K562 (cell line): ENCODE data around the gene UBE2I. TPM values are rescaled to one million over a fixed set of nuclear protein-coding genes. Genes with fewer than 3 reads are reported as not detected.

Experiments used
- ATAC-seq: fragments of 200-7000 bp; cut with Tn5 transposase; 3 replicates; pipeline ENCODE4 v1.9.1; 2020; ENCODE audit warnings: moderate library complexity
- BruUV-seq: library from RNA; stranded (reverse); fragments of 400-500 nt; replicated peaks from 2 replicates; lab custom pipeline; 2021; lab: Mats Ljungman, UMichigan
- CTCF ChIA-PET: fragments of 300-600 bp; formaldehyde crosslinking; extraction: SDS; loops from one replicate; lab custom pipeline; 2021; ENCODE audit warnings: low intra/inter-chr PET ratio; lab: Yijun Ruan, JAX
- POLR2A ChIA-PET: fragments of 300-600, 350-650 bp; sonication (Branson Sonifier 250); formaldehyde crosslinking; extraction: SDS; loops from one replicate; lab custom pipeline; 2021; ENCODE audit warnings: antibody characterized with exemption, inconsistent platforms; lab: Yijun Ruan, JAX
- DNase-seq, 4 experiments: peaks; one replicate each; pipeline versions ENCODE4 v3.0.0 to v3.0.0-alpha.2; 2011 to 2018; ENCODE audit warnings: low spot score in 3 of 4, mixed read lengths in 3 of 4; ENCODE audit errors: extremely low read depth in 1 of 4
- FAIRE-seq: peaks from 2 replicates; lab custom pipeline; 2011; peaks lifted over from hg19 to GRCh38; lab: Jason Lieb, UNC
- H2AFZ ChIP-seq: 2 replicates; pipeline ENCODE4 v1.6.0; 2011; ENCODE audit warnings: low read depth, low read length, control low read depth, inconsistent platforms
- H3K27ac ChIP-seq: fragments of 200-600 bp; 3 replicates; pipeline ENCODE4 v1.8.0; 2011; ENCODE audit warnings: low read depth, mild to moderate bottlenecking, control low read depth, inconsistent platforms, low read length, moderate library complexity, mixed read lengths; ENCODE audit errors: extremely low read depth
- H3K27me3 ChIP-seq, 2 experiments: fragments of 300-600 bp in 1 of 2; 2 replicates in 1 of 2; 3 replicates in 1 of 2; pipeline versions ENCODE4 v1.6.0 to v1.8.0; 2011; ENCODE audit warnings: inconsistent platforms in 2 of 2, low read length in 2 of 2, mild to moderate bottlenecking in 1 of 2, mixed read lengths in 1 of 2, moderate library complexity in 1 of 2; ENCODE audit not compliant: control insufficient read depth in 2 of 2, insufficient read depth in 2 of 2
- H3K36me3 ChIP-seq: fragments of 300-600 bp; 3 replicates; pipeline ENCODE4 v1.8.0; 2011; ENCODE audit warnings: mild to moderate bottlenecking, low read length, inconsistent platforms; ENCODE audit not compliant: control insufficient read depth, insufficient read depth
- H3K4me1 ChIP-seq, 2 experiments: fragments of 200-600 bp in 1 of 2; replicated peaks in 1 of 2; 2 replicates in 1 of 2; 3 replicates in 1 of 2; pipeline versions ENCODE4 v1.5.1 to v1.8.0; 2011; ENCODE audit warnings: inconsistent platforms in 2 of 2, low read length in 2 of 2, mild to moderate bottlenecking in 1 of 2, mixed read lengths in 1 of 2, moderate library complexity in 1 of 2; ENCODE audit not compliant: control insufficient read depth in 2 of 2, insufficient read depth in 2 of 2
- H3K4me2 ChIP-seq: 2 replicates; pipeline ENCODE4 v1.6.1; 2011; ENCODE audit warnings: low read length, control low read depth, inconsistent platforms, mixed read lengths; ENCODE audit not compliant: insufficient read depth
- H3K4me3 ChIP-seq: fragments of 200-600 bp; sonication (generic), shearing (Covaris generic); 2 replicates; pipeline ENCODE4 v1.5.1; 2016; ENCODE audit warnings: control low read depth, inconsistent platforms
- H3K79me2 ChIP-seq: fragments of 200-600 bp; 3 replicates; pipeline ENCODE4 v1.8.0; 2011; ENCODE audit warnings: low read length, inconsistent platforms; ENCODE audit not compliant: control insufficient read depth, insufficient read depth
- H3K9ac ChIP-seq, 2 experiments: 2 replicates each; pipeline versions ENCODE4 v1.6.0 to v1.6.1; 2011; ENCODE audit warnings: low read depth in 2 of 2, low read length in 2 of 2, control low read depth in 1 of 2, inconsistent platforms in 1 of 2, mild to moderate bottlenecking in 1 of 2, mixed read lengths in 1 of 2; ENCODE audit not compliant: insufficient read depth in 1 of 2
- H3K9me1 ChIP-seq: one replicate; pipeline ENCODE4 v1.6.0; 2011; ENCODE audit warnings: inconsistent platforms, mild to moderate bottlenecking, low read length, moderate library complexity; ENCODE audit not compliant: control insufficient read depth, insufficient read depth
- H3K9me3 ChIP-seq: replicated peaks from 2 replicates; pipeline ENCODE4 v1.5.1; 2011; ENCODE audit warnings: low read depth, low read length, inconsistent platforms; ENCODE audit not compliant: control insufficient read depth, insufficient read depth
- H4K20me1 ChIP-seq: replicated peaks from 2 replicates; pipeline ENCODE4 v1.6.1; 2011; ENCODE audit warnings: low read length, inconsistent platforms, mixed read lengths; ENCODE audit not compliant: control insufficient read depth, insufficient read depth
- GABPB2 ChIP-seq: fragments of 250-450 bp; sonication (Bioruptor Pico); conservative IDR thresholded peaks from 2 replicates; pipeline ENCODE4 v1.5.1; 2021; ENCODE audit warnings: mild to moderate bottlenecking
- PCBP1 ChIP-seq: fragments of 200-400 bp; formaldehyde crosslinking; IDR thresholded peaks from 2 replicates; pipeline ENCODE4 v1.6.1; 2018; ENCODE audit warnings: mild to moderate bottlenecking, low read depth, low read length; ENCODE audit not compliant: poor library complexity, severe bottlenecking
- RAD21 ChIP-seq, 2 experiments: fragments of 250-450 bp in 1 of 2; fragments of 450-650 bp in 1 of 2; sonication (Bioruptor Pico) in 1 of 2; formaldehyde crosslinking in 1 of 2; IDR thresholded peaks in 1 of 2; conservative IDR thresholded peaks in 1 of 2; 2 replicates each; pipeline versions ENCODE4 v1.4.0 to v1.8.0; 2020 to 2022; ENCODE audit warnings: mild to moderate bottlenecking in 2 of 2, moderate library complexity in 1 of 2
- SMAD4 ChIP-seq: fragments of 250-450 bp; sonication (Bioruptor Pico); conservative IDR thresholded peaks from 2 replicates; pipeline ENCODE4 v1.8.0; 2021; ENCODE audit warnings: inconsistent platforms, mild to moderate bottlenecking, moderate library complexity
- SRSF1 ChIP-seq: fragments of 200-400 bp; formaldehyde crosslinking; IDR thresholded peaks from 2 replicates; pipeline ENCODE4 v1.6.1; 2017; ENCODE audit warnings: mild to moderate bottlenecking, low read depth, low read length, moderate library complexity
- TEAD1 ChIP-seq, 2 experiments: fragments of 450-650 bp in 1 of 2; sonication (generic) in 1 of 2; formaldehyde crosslinking; IDR thresholded peaks; 2 replicates each; pipeline versions ENCODE4 v1.4.0 to v1.8.0; 2020 to 2022; ENCODE audit warnings: mild to moderate bottlenecking in 2 of 2, missing genetic modification reagents in 1 of 2
- ZBTB7A ChIP-seq: IDR thresholded peaks from 2 replicates; pipeline ENCODE4 v1.6.1; 2011; ENCODE audit warnings: low read depth, mild to moderate bottlenecking, low read length, moderate library complexity, borderline replicate concordance; ENCODE audit not compliant: control insufficient read depth
- ZNF124 ChIP-seq: sonication (generic); formaldehyde crosslinking; IDR thresholded peaks from 2 replicates; pipeline ENCODE4 v1.8.1; 2022; ENCODE audit warnings: missing genetic modification reagents
- ZNF830 ChIP-seq: fragments of 250-450 bp; sonication (Bioruptor Pico); IDR thresholded peaks from 2 replicates; pipeline ENCODE4 v1.5.0; 2021; ENCODE audit warnings: mild to moderate bottlenecking
- WGBS: fragments of 100-300 bp; shearing (Covaris generic); methylation state at CpG from one replicate; pipeline ENCODE4 v1.1.6; 2016; ENCODE audit warnings: low coverage, mixed read lengths; ENCODE audit not compliant: insufficient coverage; ENCODE audit errors: missing lambda C conversion rate; 5-methylcytosine and 5-hydroxymethylcytosine counted together
- in situ Hi-C: fragments of 300-500 bp; cut with MboI; formaldehyde crosslinking; loops from 4 replicates; pipeline ENCODE4 v1.15.0; 2018; ENCODE audit warnings: inconsistent platforms, mixed read lengths
- intact Hi-C: fragments of 100-400 bp; cut with micrococcal nuclease; formaldehyde crosslinking; loops from 2 replicates; pipeline ENCODE4 v1.14.2; 2022
- polyA plus RNA-seq, 8 experiments: library from polyadenylated mRNA; depleted of rRNA in 4 of 8; stranded (reverse) in 5 of 8; unstranded in 3 of 8; fragments of >200 nt; fragmentation: Nextera tagmentation in 2 of 8; fragmentation: Illumina TruSeq in 1 of 8; extraction: Ambion mirVana in 2 of 8; extraction: Trizol in 1 of 8; gene quantifications; 2 replicates each; pipeline versions ENCODE4 v1.2.1 to v1.2.3, GENCODE V29; 2011 to 2014; ENCODE audit warnings: inconsistent platforms in 1 of 8, missing spikeins in 1 of 8
- total RNA-seq, 7 experiments: library from RNA; depleted of rRNA in 6 of 7; stranded (reverse); fragments of >200 nt in 6 of 7; fragmentation: Illumina TruSeq in 2 of 7; extraction: Trizol in 2 of 7; gene quantifications; 2 replicates each; pipeline versions ENCODE4 v1.2.1 to v1.2.3, GENCODE V29; 2011 to 2021; ENCODE audit warnings: low replicate concordance in 1 of 7
- TF ChIP-seq, protein P1 (sequence below), 3 experiments: IDR thresholded peaks in 2 of 3; conservative IDR thresholded peaks in 1 of 3; 2 replicates each; pipeline ENCODE4 v1.5.1; 2011 to 2012; ENCODE audit warnings: low read length in 3 of 3, mild to moderate bottlenecking in 3 of 3, control low read depth in 2 of 3, improper control_type of control experiment in 1 of 3, inconsistent platforms in 1 of 3, low read depth in 1 of 3, mixed read lengths in 1 of 3, moderate library complexity in 1 of 3; ENCODE audit not compliant: insufficient read depth in 2 of 3
- TF ChIP-seq, protein P2 (sequence below): fragments of 250-450 bp; sonication (Bioruptor Pico); IDR thresholded peaks from 2 replicates; pipeline ENCODE4 v1.8.0; 2021; ENCODE audit warnings: mild to moderate bottlenecking, moderate library complexity
- TF ChIP-seq, protein P3 (sequence below): IDR thresholded peaks from 2 replicates; pipeline ENCODE4 v1.6.1; 2011; ENCODE audit warnings: borderline replicate concordance, low read depth, mild to moderate bottlenecking, moderate library complexity, low read length; ENCODE audit not compliant: insufficient read depth, poor library complexity, severe bottlenecking
- TF ChIP-seq, protein P4 (sequence below): fragments of 200-800 bp; sonication (Bioruptor generic); IDR thresholded peaks from 2 replicates; pipeline ENCODE4 v1.6.1; 2017; ENCODE audit warnings: missing genetic modification characterization, missing compliant biosample characterization

Gene UBE2I
- total and polyA plus RNA-seq, 9 of the 15 experiments (the other 6 are each of a cell fraction or from before 2014, with no cell fraction given): 36.6 to 254 (median 104) TPM

DNA sequence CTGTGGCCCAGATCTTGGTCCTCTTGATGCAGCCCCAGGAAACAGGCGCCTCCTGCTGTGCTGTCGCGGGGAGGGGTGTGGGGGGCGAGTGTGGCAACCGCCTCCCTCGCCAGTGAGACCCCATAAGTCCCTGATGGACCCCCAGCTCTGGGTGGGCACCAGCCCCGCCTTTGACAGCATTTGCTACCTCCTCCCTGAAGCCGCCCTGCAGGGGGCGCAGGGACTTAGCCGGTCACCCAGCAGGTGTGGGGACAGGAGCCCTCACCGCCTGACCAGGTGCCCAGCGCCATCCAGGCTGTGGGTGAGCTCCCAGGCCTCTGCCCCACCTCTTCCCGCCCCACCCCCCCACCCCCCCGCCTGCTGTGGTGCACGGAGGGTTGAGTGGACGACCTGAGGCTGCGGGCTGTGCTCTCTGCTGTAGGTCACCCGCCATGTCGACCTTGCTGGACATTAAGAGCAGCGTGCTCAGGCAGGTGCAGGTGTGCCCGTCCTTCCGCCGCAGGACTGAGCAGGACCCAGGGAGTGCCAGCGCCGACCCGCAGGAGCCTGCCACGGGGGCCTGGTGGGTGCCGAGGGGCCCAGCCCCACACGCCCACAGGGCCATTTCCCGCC lies 28.8 kb downstream of the UBE2I start:
- Histone ChIP-seq H3K9me1 (no peaks in the 10 kb centered on the region), H3K4me2 (no peak overlapping the region), H4K20me1 (0 out of 2 replicates have a peak, but pooled peaks cover 14% of the 10 kb centered on the region), H3K36me3 (no peaks in the 10 kb centered on the region), H3K4me3 (no peak overlapping the region), H3K9me3 (no peaks in the 10 kb centered on the region), H3K4me1 (peaks cover under 1 to 90% of the 10 kb centered on the region in 2 experiments), H3K27ac (no peak overlapping the region), H3K27me3 (peaks cover 6 to 19% of the 10 kb centered on the region in 2 experiments; a peak in 3 of 5 replicates), H3K9ac (no peak overlapping the region), H3K79me2 (no peaks in the 10 kb centered on the region), H2AFZ (no peak overlapping the region)
- no peak for FAIRE-seq
- in situ Hi-C loops: no loop called here
- ChIA-PET POLR2A (interaction anchor here (0.6 to 1.2 kb wide), 2 partner anchors 15 to 657 kb away, joined by 4 read pairs; no protein-coding TSS in a partner anchor), CTCF (no interaction called here)
- no TSS peak for BruUV-seq
- 9% methylated on average over 26 of the region's 30 CpGs for WGBS
- intact Hi-C loops: no loop called here
- peak in 3 of 4 experiments; percentile 50 to 67 (median 50) for DNase-seq
- no peak for ATAC-seq
- TF ChIP-seq, protein P1, sequence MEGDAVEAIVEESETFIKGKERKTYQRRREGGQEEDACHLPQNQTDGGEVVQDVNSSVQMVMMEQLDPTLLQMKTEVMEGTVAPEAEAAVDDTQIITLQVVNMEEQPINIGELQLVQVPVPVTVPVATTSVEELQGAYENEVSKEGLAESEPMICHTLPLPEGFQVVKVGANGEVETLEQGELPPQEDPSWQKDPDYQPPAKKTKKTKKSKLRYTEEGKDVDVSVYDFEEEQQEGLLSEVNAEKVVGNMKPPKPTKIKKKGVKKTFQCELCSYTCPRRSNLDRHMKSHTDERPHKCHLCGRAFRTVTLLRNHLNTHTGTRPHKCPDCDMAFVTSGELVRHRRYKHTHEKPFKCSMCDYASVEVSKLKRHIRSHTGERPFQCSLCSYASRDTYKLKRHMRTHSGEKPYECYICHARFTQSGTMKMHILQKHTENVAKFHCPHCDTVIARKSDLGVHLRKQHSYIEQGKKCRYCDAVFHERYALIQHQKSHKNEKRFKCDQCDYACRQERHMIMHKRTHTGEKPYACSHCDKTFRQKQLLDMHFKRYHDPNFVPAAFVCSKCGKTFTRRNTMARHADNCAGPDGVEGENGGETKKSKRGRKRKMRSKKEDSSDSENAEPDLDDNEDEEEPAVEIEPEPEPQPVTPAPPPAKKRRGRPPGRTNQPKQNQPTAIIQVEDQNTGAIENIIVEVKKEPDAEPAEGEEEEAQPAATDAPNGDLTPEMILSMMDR (IDR thresholded peaks at IDR 0.05 in 2 of 3, conservative IDR thresholded peaks at IDR 0.05 in 1 of 3; ENCODE audit: insufficient read depth in 2 of 3, low read depth in 1 of 3, low read length in 3 of 3): peak; percentile 54 to 62 (median 58); a peak in 5 of 6 replicates
- TF ChIP-seq PCBP1 (peak; percentile 25), GABPB2 (no peak), SRSF1 (no peak), SMAD4 (no peak), ZNF124 (CRISPR knock-in tag) (no peak), ZBTB7A (peak; percentile 53; the same call in 1 of the 2 replicates), ZNF830 (no peak), TEAD1 (CRISPR knock-in tag; IDR thresholded peaks at IDR 0.05) (no peak), RAD21 (CRISPR knock-in tag; conservative IDR thresholded peaks at IDR 0.05 in 1 of 2, IDR thresholded peaks at IDR 0.05 in 1 of 2) (peak in 1 of 2 experiments; percentile 16; a peak in 1 of 4 replicates)
- TF ChIP-seq, protein P2, sequence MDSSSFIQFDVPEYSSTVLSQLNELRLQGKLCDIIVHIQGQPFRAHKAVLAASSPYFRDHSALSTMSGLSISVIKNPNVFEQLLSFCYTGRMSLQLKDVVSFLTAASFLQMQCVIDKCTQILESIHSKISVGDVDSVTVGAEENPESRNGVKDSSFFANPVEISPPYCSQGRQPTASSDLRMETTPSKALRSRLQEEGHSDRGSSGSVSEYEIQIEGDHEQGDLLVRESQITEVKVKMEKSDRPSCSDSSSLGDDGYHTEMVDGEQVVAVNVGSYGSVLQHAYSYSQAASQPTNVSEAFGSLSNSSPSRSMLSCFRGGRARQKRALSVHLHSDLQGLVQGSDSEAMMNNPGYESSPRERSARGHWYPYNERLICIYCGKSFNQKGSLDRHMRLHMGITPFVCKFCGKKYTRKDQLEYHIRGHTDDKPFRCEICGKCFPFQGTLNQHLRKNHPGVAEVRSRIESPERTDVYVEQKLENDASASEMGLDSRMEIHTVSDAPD (CRISPR knock-in tag): no peak
- TF ChIP-seq, protein P3, sequence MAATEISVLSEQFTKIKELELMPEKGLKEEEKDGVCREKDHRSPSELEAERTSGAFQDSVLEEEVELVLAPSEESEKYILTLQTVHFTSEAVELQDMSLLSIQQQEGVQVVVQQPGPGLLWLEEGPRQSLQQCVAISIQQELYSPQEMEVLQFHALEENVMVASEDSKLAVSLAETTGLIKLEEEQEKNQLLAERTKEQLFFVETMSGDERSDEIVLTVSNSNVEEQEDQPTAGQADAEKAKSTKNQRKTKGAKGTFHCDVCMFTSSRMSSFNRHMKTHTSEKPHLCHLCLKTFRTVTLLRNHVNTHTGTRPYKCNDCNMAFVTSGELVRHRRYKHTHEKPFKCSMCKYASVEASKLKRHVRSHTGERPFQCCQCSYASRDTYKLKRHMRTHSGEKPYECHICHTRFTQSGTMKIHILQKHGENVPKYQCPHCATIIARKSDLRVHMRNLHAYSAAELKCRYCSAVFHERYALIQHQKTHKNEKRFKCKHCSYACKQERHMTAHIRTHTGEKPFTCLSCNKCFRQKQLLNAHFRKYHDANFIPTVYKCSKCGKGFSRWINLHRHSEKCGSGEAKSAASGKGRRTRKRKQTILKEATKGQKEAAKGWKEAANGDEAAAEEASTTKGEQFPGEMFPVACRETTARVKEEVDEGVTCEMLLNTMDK: peak; percentile 92
- TF ChIP-seq, protein P4, sequence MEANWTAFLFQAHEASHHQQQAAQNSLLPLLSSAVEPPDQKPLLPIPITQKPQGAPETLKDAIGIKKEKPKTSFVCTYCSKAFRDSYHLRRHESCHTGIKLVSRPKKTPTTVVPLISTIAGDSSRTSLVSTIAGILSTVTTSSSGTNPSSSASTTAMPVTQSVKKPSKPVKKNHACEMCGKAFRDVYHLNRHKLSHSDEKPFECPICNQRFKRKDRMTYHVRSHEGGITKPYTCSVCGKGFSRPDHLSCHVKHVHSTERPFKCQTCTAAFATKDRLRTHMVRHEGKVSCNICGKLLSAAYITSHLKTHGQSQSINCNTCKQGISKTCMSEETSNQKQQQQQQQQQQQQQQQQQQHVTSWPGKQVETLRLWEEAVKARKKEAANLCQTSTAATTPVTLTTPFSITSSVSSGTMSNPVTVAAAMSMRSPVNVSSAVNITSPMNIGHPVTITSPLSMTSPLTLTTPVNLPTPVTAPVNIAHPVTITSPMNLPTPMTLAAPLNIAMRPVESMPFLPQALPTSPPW: peak; percentile 53
